ENCODE data around the gene STAC3. TPM values are rescaled to one million over a fixed set of nuclear protein-coding genes. Genes with fewer than 3 reads are reported as not detected.

Gene STAC3
- total RNA-seq, 1 donor from 2014 or later: 5.1 TPM

GRCh38 chr12:57207731-57208630, 43.0 kb downstream of the STAC3 start:
- H3K4me1 ChIP-seq: no peaks in the 10 kb centered on the region
- DNase-seq (ENCODE audit: low spot score): no peak
- no peak overlapping the region for H2AFZ ChIP-seq (replicated peaks)
- no peak overlapping the region for H3K4me3 Mint-ChIP-seq
- H3K4me2 ChIP-seq: no peak overlapping the region
- no peaks in the 10 kb centered on the region for H3K9me3 ChIP-seq (ENCODE audit: low read depth)
- no peaks in the 10 kb centered on the region for H3K27me3 ChIP-seq
- H3K79me2 ChIP-seq (ENCODE audit: low read depth): no peaks in the 10 kb centered on the region
- H4K20me1 ChIP-seq (ENCODE audit: low read depth): peaks cover 4% of the 10 kb centered on the region
- peaks cover 5% of the 10 kb centered on the region for H3F3A ChIP-seq (ENCODE audit: low read depth)
- H3K36me3 Mint-ChIP-seq: peaks cover 19% of the 10 kb centered on the region
- no peaks in the 10 kb centered on the region for H3K4me1 Mint-ChIP-seq
- peaks cover 2% of the 10 kb centered on the region for H3K27me3 Mint-ChIP-seq (ENCODE audit: insufficient read depth, low read depth)
- no peak overlapping the region for H3K4me3 ChIP-seq
- H3K36me3 ChIP-seq: no peaks in the 10 kb centered on the region
- H3K27ac Mint-ChIP-seq: no peak overlapping the region
- H3K9me3 Mint-ChIP-seq: no peaks in the 10 kb centered on the region
- H3K27ac ChIP-seq: no peak overlapping the region
- H3K9ac ChIP-seq: no peak overlapping the region
- TF ChIP-seq EZH2 (IDR thresholded peaks at IDR 0.05): no peak
- TF ChIP-seq CTCF (IDR thresholded peaks at IDR 0.05): no peak
- no peak for TF ChIP-seq EZH2phosphoT487 (IDR thresholded peaks at IDR 0.05)

- Histone ChIP-seq H4K20me1 (ENCODE audit: low read depth) (no peaks in the 10 kb centered on the region), H3K36me3 (no peaks in the 10 kb centered on the region), H3K27ac (no peak overlapping the region), H3K4me1 (no peaks in the 10 kb centered on the region), H2AFZ (replicated peaks) (no peak overlapping the region), H3K4me3 (no peak overlapping the region), H3K9me3 (ENCODE audit: low read depth) (no peaks in the 10 kb centered on the region), H3F3A (ENCODE audit: low read depth) (no peaks in the 10 kb centered on the region), H3K9ac (no peak overlapping the region), H3K4me2 (no peak overlapping the region), H3K79me2 (ENCODE audit: low read depth) (no peaks in the 10 kb centered on the region), H3K27me3 (no peaks in the 10 kb centered on the region)
- H3K36me3 Mint-ChIP-seq: peaks cover 27% of the 10 kb centered on the region
- H3K4me1 Mint-ChIP-seq: no peaks in the 10 kb centered on the region
- H3K9me3 Mint-ChIP-seq: no peaks in the 10 kb centered on the region
- H3K27ac Mint-ChIP-seq: no peak overlapping the region
- H3K4me3 Mint-ChIP-seq: no peak overlapping the region
- TF ChIP-seq EZH2 (IDR thresholded peaks at IDR 0.05): no peak
- TF ChIP-seq EZH2phosphoT487 (IDR thresholded peaks at IDR 0.05): no peak
- TF ChIP-seq CTCF (IDR thresholded peaks at IDR 0.05): no peak
- DNase-seq (ENCODE audit: low spot score): no peak
- peaks cover 2% of the 10 kb centered on the region for H3K27me3 Mint-ChIP-seq (ENCODE audit: insufficient read depth, low read depth)
Observed at GRCh38 chr12:57205931-57206330, 45.1 kb downstream of the STAC3 start.

GRCh38 chr12:57205186-57205585, 45.8 kb downstream of the STAC3 start:
- peaks cover 2% of the 10 kb centered on the region for H3K27me3 Mint-ChIP-seq (ENCODE audit: insufficient read depth, low read depth)
- no peaks in the 10 kb centered on the region for H3K79me2 ChIP-seq (ENCODE audit: low read depth)
- H4K20me1 ChIP-seq (ENCODE audit: low read depth): no peaks in the 10 kb centered on the region
- no peak overlapping the region for H3K4me3 ChIP-seq
- H3F3A ChIP-seq (ENCODE audit: low read depth): no peaks in the 10 kb centered on the region
- H3K27me3 ChIP-seq: no peaks in the 10 kb centered on the region
- no peak overlapping the region for H3K27ac Mint-ChIP-seq
- H3K4me2 ChIP-seq: no peak overlapping the region
- H3K9me3 ChIP-seq (ENCODE audit: low read depth): no peaks in the 10 kb centered on the region
- peaks cover 28% of the 10 kb centered on the region for H3K36me3 Mint-ChIP-seq
- no peak overlapping the region for H3K9ac ChIP-seq
- no peaks in the 10 kb centered on the region for H3K4me1 Mint-ChIP-seq
- H3K9me3 Mint-ChIP-seq: no peaks in the 10 kb centered on the region
- no peaks in the 10 kb centered on the region for H3K36me3 ChIP-seq
- H3K4me1 ChIP-seq: no peaks in the 10 kb centered on the region
- DNase-seq (ENCODE audit: low spot score): no peak
- TF ChIP-seq CTCF (IDR thresholded peaks at IDR 0.05): no peak
- no peak for TF ChIP-seq EZH2phosphoT487 (IDR thresholded peaks at IDR 0.05)
- TF ChIP-seq EZH2 (IDR thresholded peaks at IDR 0.05): no peak
- H3K27ac ChIP-seq: no peak overlapping the region
- H3K4me3 Mint-ChIP-seq: no peak overlapping the region
- no peak overlapping the region for H2AFZ ChIP-seq (replicated peaks)

Data from neural progenitor cell (in vitro differentiated cells).